ENCODE results near the gene WFIKKN2.

The WFIKKN2 gene

DNA sequence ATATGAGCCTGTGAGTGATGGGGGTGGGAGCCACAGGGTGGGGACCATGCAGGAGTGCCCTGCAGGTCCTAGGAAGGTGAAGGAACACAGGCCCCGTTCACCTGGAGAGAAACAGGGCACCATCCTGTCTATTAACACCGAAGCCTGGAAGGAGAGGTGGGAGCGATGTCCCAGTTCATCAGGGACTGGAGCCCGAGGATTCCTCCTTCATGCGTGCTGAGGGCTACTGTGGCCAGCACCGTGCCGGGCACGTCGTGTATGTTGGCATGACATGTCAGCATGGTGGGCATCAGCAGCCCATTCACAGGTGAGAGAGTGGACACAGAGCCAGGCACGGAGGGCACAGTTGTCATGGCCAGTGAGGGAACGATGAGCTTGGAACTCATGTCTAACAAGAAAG is 1.4 kb downstream of the WFIKKN2 start:
- DNase-seq (ENCODE audit: low read depth), result no peak
- in situ Hi-C loops (cut with HindIII; ENCODE audit: low sequenced_read_pairs), result loop anchor here (5.0 to 10.0 kb wide), 2 partner anchors 35 to 52 kb away; no protein-coding TSS in a partner anchor
- TF ChIP-seq, protein P1, sequence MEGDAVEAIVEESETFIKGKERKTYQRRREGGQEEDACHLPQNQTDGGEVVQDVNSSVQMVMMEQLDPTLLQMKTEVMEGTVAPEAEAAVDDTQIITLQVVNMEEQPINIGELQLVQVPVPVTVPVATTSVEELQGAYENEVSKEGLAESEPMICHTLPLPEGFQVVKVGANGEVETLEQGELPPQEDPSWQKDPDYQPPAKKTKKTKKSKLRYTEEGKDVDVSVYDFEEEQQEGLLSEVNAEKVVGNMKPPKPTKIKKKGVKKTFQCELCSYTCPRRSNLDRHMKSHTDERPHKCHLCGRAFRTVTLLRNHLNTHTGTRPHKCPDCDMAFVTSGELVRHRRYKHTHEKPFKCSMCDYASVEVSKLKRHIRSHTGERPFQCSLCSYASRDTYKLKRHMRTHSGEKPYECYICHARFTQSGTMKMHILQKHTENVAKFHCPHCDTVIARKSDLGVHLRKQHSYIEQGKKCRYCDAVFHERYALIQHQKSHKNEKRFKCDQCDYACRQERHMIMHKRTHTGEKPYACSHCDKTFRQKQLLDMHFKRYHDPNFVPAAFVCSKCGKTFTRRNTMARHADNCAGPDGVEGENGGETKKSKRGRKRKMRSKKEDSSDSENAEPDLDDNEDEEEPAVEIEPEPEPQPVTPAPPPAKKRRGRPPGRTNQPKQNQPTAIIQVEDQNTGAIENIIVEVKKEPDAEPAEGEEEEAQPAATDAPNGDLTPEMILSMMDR (IDR thresholded peaks at IDR 0.05; ENCODE audit: low read depth, low read length, missing control alignments), result no peak
- H3K4me3 ChIP-seq (ENCODE audit: low read depth, low read length), result no peak overlapping the region

DNA sequence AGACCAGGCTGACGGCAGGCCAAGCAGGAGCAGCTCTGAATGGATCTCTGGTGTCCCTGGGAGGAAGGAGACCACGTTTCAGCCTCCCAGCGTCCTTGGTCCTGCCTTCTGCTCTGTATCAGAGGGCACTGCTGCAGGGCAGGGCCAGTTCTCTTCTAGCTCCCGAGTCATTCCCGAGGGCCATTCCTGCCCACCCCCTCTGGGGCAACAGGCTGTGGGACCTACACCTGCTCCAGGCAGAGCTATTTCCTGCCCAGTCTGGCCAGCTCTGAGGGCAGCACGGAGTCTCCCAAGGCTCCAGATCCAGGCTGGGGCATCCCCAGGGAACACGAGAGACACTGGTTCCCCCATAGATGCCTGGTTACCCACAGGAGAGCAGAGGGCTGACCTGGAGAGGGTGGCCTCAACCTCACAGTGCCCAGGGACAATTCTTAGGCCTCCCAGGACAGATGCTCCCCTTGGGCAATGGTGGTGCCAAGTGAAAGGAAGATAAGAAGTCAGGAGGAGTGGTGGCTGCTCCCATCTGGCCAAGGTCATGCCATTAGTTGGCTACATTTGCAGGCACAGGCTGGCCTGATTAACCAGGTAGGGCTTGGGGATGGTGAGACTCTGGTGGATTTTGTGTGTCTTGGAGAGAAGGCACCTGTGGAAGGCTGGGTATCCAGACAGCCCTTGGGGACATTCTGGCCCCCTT is 2.0 kb downstream of the WFIKKN2 start:
- in situ Hi-C loops (cut with HindIII; ENCODE audit: low sequenced_read_pairs), result loop anchor here (5.0 to 10.0 kb wide), 2 partner anchors 35 to 53 kb away; no protein-coding TSS in a partner anchor
- DNase-seq (ENCODE audit: low read depth), result no peak
- no peak overlapping the region for H3K4me3 ChIP-seq (ENCODE audit: low read depth, low read length)
- TF ChIP-seq, protein P1 (IDR thresholded peaks at IDR 0.05; ENCODE audit: low read depth, low read length, missing control alignments), result no peak

DNA sequence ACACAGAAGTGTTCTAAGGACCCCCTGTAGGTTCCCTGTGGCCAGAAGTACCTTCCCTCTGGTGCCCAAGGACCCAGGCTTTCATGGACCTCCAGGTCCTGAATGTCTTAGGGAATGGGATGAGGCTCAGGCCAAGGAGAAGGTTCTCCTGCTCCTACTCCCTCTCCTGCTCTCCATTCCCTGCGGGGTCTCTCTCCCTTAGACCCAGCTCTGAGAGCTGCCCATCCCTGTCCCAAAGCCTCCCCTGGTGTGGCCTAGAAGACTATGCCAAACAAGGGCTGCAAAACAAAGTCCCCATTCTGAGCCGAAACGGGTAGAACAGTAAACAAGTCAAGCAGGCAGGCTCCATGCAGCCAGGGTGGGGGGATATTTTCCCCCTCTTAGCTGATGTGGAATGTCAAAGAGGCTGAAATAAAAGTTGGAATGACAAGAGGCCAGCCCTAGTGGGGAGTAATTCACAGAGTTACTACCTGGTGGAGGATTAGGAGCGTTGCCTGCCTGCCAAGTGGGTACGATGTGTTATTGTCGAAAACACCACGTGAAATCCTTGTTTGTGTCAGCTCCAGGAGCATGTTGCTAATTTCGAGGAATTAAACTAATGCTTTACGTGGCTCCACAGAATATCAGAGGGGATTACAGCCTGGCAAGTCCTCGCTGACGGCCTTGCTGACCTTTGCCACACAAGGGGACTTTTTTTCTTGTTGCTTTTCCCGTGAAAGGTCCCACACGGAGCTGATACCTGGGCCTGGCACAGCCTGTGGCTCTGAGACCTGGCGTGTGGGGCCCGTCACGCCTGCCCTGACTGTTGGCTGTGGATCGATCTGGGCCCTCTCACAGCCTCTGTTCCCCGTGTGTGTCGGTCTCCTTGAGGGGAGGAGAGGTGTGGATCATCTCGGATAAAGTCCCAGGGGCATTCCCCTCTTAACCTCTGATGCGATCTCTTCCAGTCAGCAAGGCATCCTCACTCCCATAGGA is 2.9 kb downstream of the WFIKKN2 start:
- TF ChIP-seq, protein P1 (IDR thresholded peaks at IDR 0.05; ENCODE audit: low read depth, low read length, missing control alignments), result no peak
- in situ Hi-C loops (cut with HindIII; ENCODE audit: low sequenced_read_pairs), result loop anchor here (5.0 to 10.0 kb wide), 2 partner anchors 36 to 53 kb away; no protein-coding TSS in a partner anchor

DNA sequence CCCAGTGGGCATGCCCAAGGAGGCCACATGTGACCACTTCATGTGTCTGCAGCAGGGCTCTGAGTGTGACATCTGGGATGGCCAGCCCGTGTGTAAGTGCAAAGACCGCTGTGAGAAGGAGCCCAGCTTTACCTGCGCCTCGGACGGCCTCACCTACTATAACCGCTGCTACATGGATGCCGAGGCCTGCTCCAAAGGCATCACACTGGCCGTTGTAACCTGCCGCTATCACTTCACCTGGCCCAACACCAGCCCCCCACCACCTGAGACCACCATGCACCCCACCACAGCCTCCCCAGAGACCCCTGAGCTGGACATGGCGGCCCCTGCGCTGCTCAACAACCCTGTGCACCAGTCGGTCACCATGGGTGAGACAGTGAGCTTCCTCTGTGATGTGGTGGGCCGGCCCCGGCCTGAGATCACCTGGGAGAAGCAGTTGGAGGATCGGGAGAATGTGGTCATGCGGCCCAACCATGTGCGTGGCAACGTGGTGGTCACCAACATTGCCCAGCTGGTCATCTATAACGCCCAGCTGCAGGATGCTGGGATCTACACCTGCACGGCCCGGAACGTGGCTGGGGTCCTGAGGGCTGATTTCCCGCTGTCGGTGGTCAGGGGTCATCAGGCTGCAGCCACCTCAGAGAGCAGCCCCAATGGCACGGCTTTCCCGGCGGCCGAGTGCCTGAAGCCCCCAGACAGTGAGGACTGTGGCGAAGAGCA is 4.4 kb downstream of the WFIKKN2 start:
- TF ChIP-seq, protein P1 (IDR thresholded peaks at IDR 0.05; ENCODE audit: low read depth, low read length, missing control alignments), result no peak
- no peak overlapping the region for H3K4me3 ChIP-seq (ENCODE audit: low read depth, low read length)
- in situ Hi-C loops (cut with HindIII; ENCODE audit: low sequenced_read_pairs), result loop anchor here (5.0 to 10.0 kb wide), 3 partner anchors 37 to 105 kb away; no protein-coding TSS in a partner anchor
- DNase-seq (ENCODE audit: low read depth), result no peak

More for the DNA sequence above, 2.9 kb downstream of the WFIKKN2 start:
- DNase-seq (ENCODE audit: low read depth), result no peak
- H3K4me3 ChIP-seq (ENCODE audit: low read depth, low read length), result no peak overlapping the region

DNA sequence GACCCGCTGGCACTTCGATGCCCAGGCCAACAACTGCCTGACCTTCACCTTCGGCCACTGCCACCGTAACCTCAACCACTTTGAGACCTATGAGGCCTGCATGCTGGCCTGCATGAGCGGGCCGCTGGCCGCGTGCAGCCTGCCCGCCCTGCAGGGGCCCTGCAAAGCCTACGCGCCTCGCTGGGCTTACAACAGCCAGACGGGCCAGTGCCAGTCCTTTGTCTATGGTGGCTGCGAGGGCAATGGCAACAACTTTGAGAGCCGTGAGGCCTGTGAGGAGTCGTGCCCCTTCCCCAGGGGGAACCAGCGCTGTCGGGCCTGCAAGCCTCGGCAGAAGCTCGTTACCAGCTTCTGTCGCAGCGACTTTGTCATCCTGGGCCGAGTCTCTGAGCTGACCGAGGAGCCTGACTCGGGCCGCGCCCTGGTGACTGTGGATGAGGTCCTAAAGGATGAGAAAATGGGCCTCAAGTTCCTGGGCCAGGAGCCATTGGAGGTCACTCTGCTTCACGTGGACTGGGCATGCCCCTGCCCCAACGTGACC is 5.0 kb downstream of the WFIKKN2 start:
- no peak overlapping the region for H3K4me3 ChIP-seq (ENCODE audit: low read depth, low read length)
- in situ Hi-C loops (cut with HindIII; ENCODE audit: low sequenced_read_pairs), result loop anchor here (10.0 kb wide), 1 partner anchor 104 kb away; no protein-coding TSS in a partner anchor
- TF ChIP-seq, protein P1 (IDR thresholded peaks at IDR 0.05; ENCODE audit: low read depth, low read length, missing control alignments), result no peak
- no peak for DNase-seq (ENCODE audit: low read depth)
